HCT116 (cell line): ENCODE measurements around the gene TMEM115.

Experiments used
- ATF3 ChIP-seq: IDR thresholded peaks from 2 replicates; pipeline ENCODE4 v1.6.1; 2012
- CTCF ChIP-seq, 3 experiments: fragments of 200-600 bp in 1 of 3; sonication (generic) in 1 of 3; IDR thresholded peaks in 2 of 3; conservative IDR thresholded peaks in 1 of 3; 2 replicates each; pipeline ENCODE4 v1.5.1; 2012 to 2017; ENCODE audit warnings: low read depth in 2 of 3, low read length in 2 of 3, antibody characterized with exemption in 1 of 3, borderline replicate concordance in 1 of 3, control low read depth in 1 of 3, mild to moderate bottlenecking in 1 of 3, mixed read lengths in 1 of 3, mixed run types in 1 of 3, moderate library complexity in 1 of 3; ENCODE audit not compliant: insufficient read depth in 1 of 3
- EZH2 ChIP-seq: fragments of 200-600 bp; sonication (generic); IDR thresholded peaks from 2 replicates; pipeline ENCODE4 v1.6.1; 2017; ENCODE audit warnings: antibody characterized with exemption, mixed run types
- EZH2phosphoT487 ChIP-seq: fragments of 200-600 bp; IDR thresholded peaks from 2 replicates; pipeline ENCODE4 v1.6.1; 2018; ENCODE audit warnings: antibody characterized with exemption, borderline replicate concordance
- FOSL1 ChIP-seq: IDR thresholded peaks from 2 replicates; pipeline ENCODE4 v1.6.1; 2012; ENCODE audit warnings: low read depth
- POLR2A ChIP-seq: IDR thresholded peaks from 2 replicates; pipeline ENCODE4 v1.7.0; 2011; ENCODE audit warnings: borderline replicate concordance; ENCODE audit not compliant: insufficient read depth, insufficient read length; ENCODE audit errors: extremely low read depth
- POLR2AphosphoS5 ChIP-seq: IDR thresholded peaks from 2 replicates; pipeline ENCODE4 v1.6.1; 2011; ENCODE audit warnings: mild to moderate bottlenecking, low read depth, low read length, moderate library complexity
- RAD21 ChIP-seq: IDR thresholded peaks from 2 replicates; pipeline ENCODE4 v1.6.1; 2012; ENCODE audit warnings: low read depth, mild to moderate bottlenecking
- SIN3A ChIP-seq: IDR thresholded peaks from 2 replicates; pipeline ENCODE4 v1.6.1; 2012; ENCODE audit warnings: low read depth
- SP1 ChIP-seq: IDR thresholded peaks from 2 replicates; pipeline ENCODE4 v1.6.1; 2012; ENCODE audit warnings: low read depth
- SRF ChIP-seq: IDR thresholded peaks from 2 replicates; pipeline ENCODE4 v1.6.1; 2012; ENCODE audit warnings: low read depth
- YY1 ChIP-seq: IDR thresholded peaks from 2 replicates; pipeline ENCODE4 v1.6.1; 2011; ENCODE audit warnings: low read length, low read depth, moderate library complexity, mild to moderate bottlenecking; ENCODE audit not compliant: insufficient replicate concordance; ENCODE audit errors: extremely low read depth
- ZBTB33 ChIP-seq: IDR thresholded peaks from 2 replicates; pipeline ENCODE4 v1.6.1; 2011; ENCODE audit warnings: mild to moderate bottlenecking, low read length, moderate library complexity; ENCODE audit not compliant: insufficient replicate concordance; ENCODE audit errors: extremely low read depth
- ZFX ChIP-seq: fragments of 450-650 bp; IDR thresholded peaks from 2 replicates; pipeline ENCODE4 v1.6.1; 2017

DNA sequence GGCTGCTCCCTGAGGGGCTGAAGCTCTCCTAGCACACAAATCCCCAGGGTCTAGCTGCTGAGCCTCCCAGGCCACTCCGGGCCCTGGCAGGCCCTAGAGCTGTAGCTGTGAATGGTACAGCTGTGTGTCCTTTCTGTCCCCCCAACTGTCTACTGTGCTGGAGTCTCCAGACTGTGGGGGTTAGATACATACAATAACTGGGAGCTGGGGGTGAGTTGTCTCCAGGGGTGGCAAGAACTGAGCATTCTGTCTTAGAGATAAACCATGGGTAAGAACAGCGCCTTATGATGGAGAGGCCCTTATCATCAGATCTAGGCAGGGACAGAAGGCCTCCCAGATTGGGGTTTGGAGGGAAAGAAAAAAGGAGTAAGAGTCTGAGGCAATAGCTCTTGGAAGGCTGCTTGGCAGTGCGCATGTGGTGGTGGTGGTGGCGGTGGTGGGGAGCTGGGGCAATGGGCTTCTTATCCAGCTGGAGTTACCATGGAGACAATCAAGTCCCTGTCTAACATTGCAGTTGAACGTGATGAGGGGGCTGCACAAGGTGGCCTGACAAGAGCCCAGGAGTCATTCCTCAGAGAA lies 5.0 kb downstream of the TMEM115 start:
- TF ChIP-seq POLR2AphosphoS5 (no peak), SP1 (no peak), POLR2A (no peak), YY1 (no peak), EZH2 (no peak), CTCF (IDR thresholded peaks at IDR 0.05 in 2 of 3, conservative IDR thresholded peaks at IDR 0.05 in 1 of 3; ENCODE audit: borderline replicate concordance in 1 of 3, insufficient read depth in 1 of 3, low read depth in 2 of 3, low read length in 2 of 3) (no peak), ZBTB33 (no peak), RAD21 (no peak), ATF3 (no peak), SRF (no peak), SIN3A (no peak), FOSL1 (no peak), EZH2phosphoT487 (no peak), ZFX (no peak)
